Smooth muscle cell (in vitro differentiated cells): ENCODE data around the gene LUZP1. TPM values are rescaled to one million over a fixed set of nuclear protein-coding genes. Genes with fewer than 3 reads are reported as not detected.

Experiments
- DNase-seq: peaks from one replicate; lab custom pipeline; 2025; ENCODE audit not compliant: unreplicated experiment; lab: John Stamatoyannopoulos, UW
- H2AFZ ChIP-seq: fragments of 200-600 bp; sonication (generic); 2 replicates; pipeline ENCODE4 v1.6.0; 2016; ENCODE audit warnings: antibody characterized with exemption, low read depth, mild to moderate bottlenecking
- H3F3A ChIP-seq: fragments of 200-600 bp; sonication (generic); 2 replicates; pipeline ENCODE4 v1.6.0; 2017; ENCODE audit warnings: antibody characterized with exemption, low read depth
- H3K27ac ChIP-seq: fragments of 200-600 bp; sonication (generic); 2 replicates; pipeline ENCODE4 v1.5.1; 2016; ENCODE audit warnings: low read depth, mild to moderate bottlenecking
- H3K27me3 ChIP-seq: fragments of 200-600 bp; sonication (generic); 2 replicates; pipeline ENCODE4 v1.6.1; 2016; ENCODE audit warnings: low read depth, mild to moderate bottlenecking
- H3K36me3 ChIP-seq: fragments of 200-600 bp; sonication (generic); 2 replicates; pipeline ENCODE4 v1.5.1; 2016; ENCODE audit warnings: low read depth
- H3K4me1 ChIP-seq: fragments of 200-600 bp; sonication (generic); 2 replicates; pipeline ENCODE4 v1.5.1; 2016; ENCODE audit warnings: low read depth
- H3K4me2 ChIP-seq: fragments of 200-600 bp; sonication (generic); 2 replicates; pipeline ENCODE4 v1.6.0; 2016; ENCODE audit warnings: mild to moderate bottlenecking
- H3K4me3 ChIP-seq: fragments of 200-600 bp; sonication (generic); 2 replicates; pipeline ENCODE4 v1.5.1; 2016; ENCODE audit warnings: mild to moderate bottlenecking
- H3K79me2 ChIP-seq: fragments of 200-600 bp; sonication (generic); 2 replicates; pipeline ENCODE4 v1.6.0; 2016; ENCODE audit warnings: low read depth, mild to moderate bottlenecking
- H3K9ac ChIP-seq: fragments of 200-600 bp; sonication (generic); 2 replicates; pipeline ENCODE4 v1.6.0; 2016; ENCODE audit warnings: low read depth
- H3K9me3 ChIP-seq: fragments of 200-600 bp; sonication (generic); replicated peaks from 2 replicates; pipeline ENCODE4 v1.5.1; 2016; ENCODE audit warnings: low read depth
- H4K20me1 ChIP-seq: fragments of 200-600 bp; sonication (generic); 2 replicates; pipeline ENCODE4 v1.6.0; 2016; ENCODE audit warnings: low read depth
- CTCF ChIP-seq: fragments of 200-600 bp; sonication (generic); IDR thresholded peaks from 2 replicates; pipeline ENCODE4 v1.5.1; 2017; ENCODE audit warnings: borderline replicate concordance, mild to moderate bottlenecking, antibody characterized with exemption; ENCODE audit not compliant: insufficient read depth, poor library complexity, severe bottlenecking
- WGBS: methylation state at CpG from one replicate; pipeline ENCODE4 v1.1.7; 2016; ENCODE audit warnings: low lambda C conversion rate; 5-methylcytosine and 5-hydroxymethylcytosine counted together
- polyA plus RNA-seq: library from polyadenylated mRNA; unstranded; fragments of >200 nt; fragmentation: Nextera tagmentation; extraction: Ambion mirVana; gene quantifications from 2 replicates; pipeline ENCODE4 v1.2.1, GENCODE V29; 2016
- total RNA-seq: library from RNA; depleted of rRNA; stranded (reverse); fragments of >200 nt; gene quantifications from 2 replicates; pipeline ENCODE4 v1.2.3, GENCODE V29; 2014

The LUZP1 gene
- total and polyA plus RNA-seq, 2 experiments from 2014 or later = 29.2 to 39.2 TPM

GRCh38 chr1:23085696-23086095 is 83.0 kb downstream of the LUZP1 start:
- 92% methylated on average over 3 of the region's 3 CpGs for WGBS
- DNase-seq = no peak
- no peaks in the 10 kb centered on the region for H3K9me3 ChIP-seq
- no peak overlapping the region for H3K4me2 ChIP-seq
- peaks cover 27% of the 10 kb centered on the region for H3K36me3 ChIP-seq
- H3K9ac ChIP-seq = no peak overlapping the region
- H3K79me2 ChIP-seq = no peaks in the 10 kb centered on the region
- no peaks in the 10 kb centered on the region for H3K4me1 ChIP-seq
- no peak overlapping the region for H2AFZ ChIP-seq
- peaks cover 96% of the 10 kb centered on the region for H4K20me1 ChIP-seq
- peaks cover 12% of the 10 kb centered on the region for H3F3A ChIP-seq
- no peak overlapping the region for H3K4me3 ChIP-seq
- H3K27ac ChIP-seq = no peak overlapping the region
- no peaks in the 10 kb centered on the region for H3K27me3 ChIP-seq
- no peak for TF ChIP-seq CTCF

GRCh38 chr1:23084880-23085279 is 83.8 kb downstream of the LUZP1 start:
- H3K79me2 ChIP-seq = no peaks in the 10 kb centered on the region
- no peak overlapping the region for H3K4me2 ChIP-seq
- no peak overlapping the region for H2AFZ ChIP-seq
- H3K4me3 ChIP-seq = no peak overlapping the region
- DNase-seq = no peak
- H3K4me1 ChIP-seq = no peaks in the 10 kb centered on the region
- H3F3A ChIP-seq = peaks cover 12% of the 10 kb centered on the region
- peaks cover 31% of the 10 kb centered on the region for H3K36me3 ChIP-seq
- H4K20me1 ChIP-seq = peaks cover 96% of the 10 kb centered on the region
- H3K27ac ChIP-seq = no peak overlapping the region
- no peaks in the 10 kb centered on the region for H3K27me3 ChIP-seq
- WGBS = 97% methylated on average over 8 of the region's 8 CpGs
- no peaks in the 10 kb centered on the region for H3K9me3 ChIP-seq
- no peak overlapping the region for H3K9ac ChIP-seq
- no peak for TF ChIP-seq CTCF

GRCh38 chr1:23083714-23084480 is 84.8 kb downstream of the LUZP1 start:
- Histone ChIP-seq H3K27me3 (no peaks in the 10 kb centered on the region), H3K9ac (no peak overlapping the region), H3K27ac (no peak overlapping the region), H3K4me3 (no peak overlapping the region), H3K9me3 (no peaks in the 10 kb centered on the region), H3K36me3 (peaks cover 34% of the 10 kb centered on the region), H3F3A (peaks cover 12% of the 10 kb centered on the region), H2AFZ (no peak overlapping the region), H4K20me1 (peaks cover 98% of the 10 kb centered on the region), H3K4me1 (no peaks in the 10 kb centered on the region), H3K79me2 (no peaks in the 10 kb centered on the region), H3K4me2 (no peak overlapping the region)
- 92% methylated on average over 5 of the region's 5 CpGs for WGBS
- DNase-seq = no peak
- TF ChIP-seq CTCF = no peak

GRCh38 chr1:23081376-23081775 is 87.3 kb downstream of the LUZP1 start:
- Histone ChIP-seq H3K79me2 (no peaks in the 10 kb centered on the region), H2AFZ (no peak overlapping the region), H3K9me3 (no peaks in the 10 kb centered on the region), H3K4me2 (no peak overlapping the region), H3K4me3 (no peak overlapping the region), H3K36me3 (peaks cover 30% of the 10 kb centered on the region), H3K4me1 (no peaks in the 10 kb centered on the region), H3K27ac (no peak overlapping the region), H4K20me1 (peaks cover 94% of the 10 kb centered on the region), H3K9ac (no peak overlapping the region), H3K27me3 (no peaks in the 10 kb centered on the region), H3F3A (peaks cover 15% of the 10 kb centered on the region)
- 95% methylated on average over 3 of the region's 3 CpGs for WGBS
- DNase-seq = no peak
- peak; percentile 18 for TF ChIP-seq CTCF
